Lower lobe of right lung (tissue), 2 donors: ENCODE data around the gene LMNB1. TPM values are rescaled to one million over a fixed set of nuclear protein-coding genes. Genes with fewer than 3 reads are reported as not detected.
A peak's percentile ranks its signal among the peaks of the same experiment; 100 is the strongest.

Experiments
- ATAC-seq, 2 donors: fragments of 200-7000 bp; cut with Tn5 transposase; one replicate each; pipeline ENCODE4 v1.9.1; 2020 to 2022; ENCODE audit warnings: mild to moderate bottlenecking in 2 of 2, moderate library complexity in 2 of 2
- DNase-seq: peaks from one replicate; pipeline ENCODE4 v3.0.0-alpha.2; 2020
- H3K27ac ChIP-seq: fragments of 200-600 bp; one replicate; pipeline ENCODE4 v1.8.0; 2022
- H3K27me3 ChIP-seq: fragments of 200-600 bp; one replicate; pipeline ENCODE4 v1.8.0; 2022; ENCODE audit warnings: low read depth
- H3K36me3 ChIP-seq: fragments of 200-600 bp; one replicate; pipeline ENCODE4 v1.8.0; 2022; ENCODE audit warnings: mild to moderate bottlenecking
- H3K4me1 ChIP-seq: fragments of 200-600 bp; one replicate; pipeline ENCODE4 v1.8.0; 2022
- H3K4me3 ChIP-seq: fragments of 200-600 bp; one replicate; pipeline ENCODE4 v1.8.0; 2022; ENCODE audit warnings: mild to moderate bottlenecking
- H3K9me3 ChIP-seq: fragments of 200-600 bp; one replicate; pipeline ENCODE4 v1.8.0; 2022
- CTCF ChIP-seq: fragments of 200-600 bp; IDR thresholded peaks from one replicate; pipeline ENCODE4 v1.8.0; 2022; ENCODE audit warnings: antibody characterized with exemption, mild to moderate bottlenecking
- intact Hi-C: fragments of 100-400 bp; cut with DNase I; formaldehyde crosslinking; loops from one replicate; pipeline ENCODE4 v1.11.0; 2022
- total RNA-seq: library from RNA; stranded (reverse); fragmentation: NEBNext Ultra II Directional; extraction: Animal tissue kit (Norgen Biotek cat#: 25700); gene quantifications from one replicate; pipeline ENCODE4 v1.2.1, GENCODE V29; 2021
- donor health status: DM: no; HTN: yes; CAD: no; lungs with severe emphysema.

Gene LMNB1
- total RNA-seq, 1 donor from 2014 or later, result 13.5 TPM

DNA sequence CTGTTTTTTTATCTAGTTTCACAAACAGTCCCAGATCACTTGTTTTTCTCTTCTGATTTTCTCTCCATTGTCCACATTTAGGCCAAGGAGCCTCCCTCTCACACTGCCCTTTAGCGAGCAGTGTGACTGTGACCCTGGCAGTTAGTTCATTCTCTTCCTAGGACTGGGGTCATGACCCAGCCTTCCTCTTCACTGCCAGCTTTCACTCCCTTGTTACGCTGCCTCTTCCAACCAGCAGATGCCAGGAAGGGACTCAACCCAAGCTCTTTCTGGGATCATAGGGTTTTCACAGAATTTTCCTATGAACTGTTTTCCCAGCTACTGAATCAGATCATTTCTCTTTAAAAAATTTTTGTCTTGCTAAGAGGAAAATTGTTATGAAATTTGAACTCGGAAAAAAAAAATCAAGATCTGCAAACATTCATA lies 70.9 kb downstream of the LMNB1 start:
- Histone ChIP-seq H3K9me3 (no peaks in the 10 kb centered on the region), H3K4me1 (peaks cover 23% of the 10 kb centered on the region), H3K36me3 (no peaks in the 10 kb centered on the region), H3K4me3 (no peak overlapping the region), H3K27me3 (no peaks in the 10 kb centered on the region), H3K27ac (peak overlapping the region; percentile 31)
- intact Hi-C loops, result no loop called here
- peak; percentile 28 to 65 for ATAC-seq
- no peak for DNase-seq
- no peak for TF ChIP-seq CTCF

DNA sequence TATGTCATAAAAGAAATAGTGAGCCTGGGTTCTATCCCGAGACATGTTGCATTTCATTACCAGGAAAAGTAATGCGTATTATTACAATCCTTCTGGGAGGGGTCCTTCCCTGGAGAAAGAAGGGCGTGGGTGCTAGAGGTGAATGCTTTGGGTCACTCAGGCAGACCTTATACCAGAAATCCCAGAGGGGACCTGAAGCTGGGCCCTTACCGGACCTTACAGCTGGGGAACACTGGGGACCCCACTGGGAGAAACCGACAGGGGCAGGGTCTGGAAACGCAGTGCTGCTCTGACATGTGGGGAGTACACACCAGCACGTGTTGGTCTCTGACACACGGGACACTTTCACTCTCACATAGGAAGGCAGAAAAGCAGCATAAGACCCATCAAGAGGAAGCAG lies 71.3 kb downstream of the LMNB1 start:
- Histone ChIP-seq H3K9me3 (no peaks in the 10 kb centered on the region), H3K4me1 (peaks cover 23% of the 10 kb centered on the region), H3K27me3 (no peaks in the 10 kb centered on the region), H3K4me3 (no peak overlapping the region), H3K27ac (peak overlapping the region; percentile 39), H3K36me3 (no peaks in the 10 kb centered on the region)
- TF ChIP-seq CTCF, result no peak
- ATAC-seq (no peak), DNase-seq (no peak)
- intact Hi-C loops, result no loop called here

GRCh38 chr5:126849101-126849678 lies 72.3 kb downstream of the LMNB1 start:
- Histone ChIP-seq H3K27ac (no peak overlapping the region), H3K9me3 (no peaks in the 10 kb centered on the region), H3K36me3 (no peaks in the 10 kb centered on the region), H3K4me3 (no peak overlapping the region), H3K4me1 (peaks cover 23% of the 10 kb centered on the region), H3K27me3 (no peaks in the 10 kb centered on the region)
- no peak for ATAC-seq
- no peak for DNase-seq
- no peak for TF ChIP-seq CTCF
- intact Hi-C loops, result no loop called here

DNA sequence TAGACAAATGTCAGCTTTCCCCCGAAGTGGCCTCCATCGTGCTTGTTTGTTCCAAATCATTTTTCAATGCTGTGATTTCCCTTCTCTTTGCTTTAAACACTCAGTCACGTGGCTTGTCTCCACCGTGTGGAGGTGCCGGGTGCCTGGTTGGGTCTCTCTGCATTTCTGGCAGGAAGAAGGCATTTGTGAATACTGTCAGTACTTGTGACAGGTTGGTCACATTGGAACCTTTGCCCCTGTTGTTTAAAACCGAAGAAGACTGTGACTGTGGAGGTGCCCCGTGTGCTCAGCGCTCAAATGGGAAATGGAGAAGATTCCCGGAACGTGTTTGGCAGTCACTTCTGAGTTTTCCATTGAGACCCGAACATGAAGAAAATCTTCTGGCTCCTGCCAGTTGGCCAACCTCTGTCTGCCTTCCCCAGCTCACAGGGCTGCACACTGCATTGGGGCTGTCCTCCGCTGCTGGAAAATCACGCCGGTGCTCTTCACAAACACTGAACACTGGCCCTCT lies 74.6 kb downstream of the LMNB1 start:
- H3K27me3 ChIP-seq, result no peaks in the 10 kb centered on the region
- H3K4me1 ChIP-seq, result peaks cover 15% of the 10 kb centered on the region
- no peak overlapping the region for H3K4me3 ChIP-seq
- H3K9me3 ChIP-seq, result no peaks in the 10 kb centered on the region
- no peak for TF ChIP-seq CTCF
- intact Hi-C loops, result no loop called here
- H3K36me3 ChIP-seq, result no peaks in the 10 kb centered on the region
- H3K27ac ChIP-seq, result peak overlapping the region; percentile 13
- peak in 1 of 2 donors; percentile 17 for ATAC-seq
- no peak for DNase-seq

- Histone ChIP-seq H3K27me3 (no peaks in the 10 kb centered on the region), H3K27ac (peak overlapping the region; percentile 13), H3K4me3 (no peak overlapping the region), H3K9me3 (no peaks in the 10 kb centered on the region), H3K36me3 (no peaks in the 10 kb centered on the region), H3K4me1 (peaks cover 13% of the 10 kb centered on the region)
- intact Hi-C loops, result no loop called here
- DNase-seq, result no peak
- ATAC-seq, result peak; percentile 25 to 45
- TF ChIP-seq CTCF, result no peak
These were observed 75.2 kb downstream of the LMNB1 start for GRCh38 chr5:126852091-126852571.
